Fibroblast of mammary gland (primary cell): Measurements from ENCODE around the gene TMPRSS13.

Experiments
- DNase-seq: peaks from one replicate; pipeline ENCODE4 v3.0.0-alpha.2; 2010; ENCODE audit warnings: low read depth
- H3K4me3 ChIP-seq: 2 replicates; pipeline ENCODE4 v1.5.1; 2011; ENCODE audit warnings: low read depth, mild to moderate bottlenecking, low read length, moderate library complexity; ENCODE audit not compliant: control insufficient read depth
- TF ChIP-seq, protein P1 (sequence below): conservative IDR thresholded peaks from 2 replicates; pipeline ENCODE4 v1.5.1; 2011; ENCODE audit warnings: low read depth, low read length, inconsistent platforms; ENCODE audit not compliant: control insufficient read depth, insufficient read depth

TMPRSS13 gene

DNA sequence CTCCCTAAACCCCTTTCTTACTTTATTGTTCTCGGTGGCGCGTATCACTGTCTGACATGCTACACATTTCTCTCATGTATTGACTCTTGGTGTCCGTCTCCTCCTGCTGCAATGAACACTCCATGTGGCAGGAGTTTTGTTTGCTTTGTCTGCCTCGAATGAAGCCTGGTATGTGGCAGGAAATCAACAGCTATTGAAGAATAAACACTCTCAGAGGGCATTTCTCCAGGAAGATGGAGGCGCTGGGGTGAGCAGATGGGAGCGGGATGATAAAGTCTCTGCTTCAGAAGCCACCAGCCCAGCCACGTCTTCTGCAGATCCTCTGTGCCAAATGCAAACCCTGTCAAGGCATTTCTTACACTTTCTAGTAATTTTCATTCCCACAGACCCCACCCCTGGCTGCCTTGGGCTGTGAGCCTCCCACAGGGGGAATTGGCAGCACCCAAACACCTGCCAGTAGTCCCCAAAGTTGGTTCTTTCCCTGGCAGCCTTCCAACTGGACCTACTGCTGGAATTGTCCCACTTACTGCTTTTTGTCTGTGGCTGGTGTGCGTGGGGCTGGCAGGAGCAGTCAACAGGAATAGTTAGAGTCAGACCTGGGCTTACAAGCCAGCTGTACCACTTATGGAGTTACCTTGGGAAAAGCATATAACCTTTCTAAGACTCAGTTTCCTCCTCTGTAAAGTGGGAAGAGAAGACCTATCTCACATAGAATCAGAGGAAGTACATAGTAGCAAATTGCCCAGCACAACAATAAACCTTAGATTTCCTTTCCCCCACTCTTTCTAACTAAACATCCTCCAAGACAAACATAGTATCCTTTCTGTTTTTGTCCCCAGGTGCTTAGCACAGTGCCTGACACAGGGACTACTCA is 43.7 kb upstream of the TMPRSS13 start:
- no peak for DNase-seq
- no peak overlapping the region for H3K4me3 ChIP-seq
- TF ChIP-seq, protein P1, sequence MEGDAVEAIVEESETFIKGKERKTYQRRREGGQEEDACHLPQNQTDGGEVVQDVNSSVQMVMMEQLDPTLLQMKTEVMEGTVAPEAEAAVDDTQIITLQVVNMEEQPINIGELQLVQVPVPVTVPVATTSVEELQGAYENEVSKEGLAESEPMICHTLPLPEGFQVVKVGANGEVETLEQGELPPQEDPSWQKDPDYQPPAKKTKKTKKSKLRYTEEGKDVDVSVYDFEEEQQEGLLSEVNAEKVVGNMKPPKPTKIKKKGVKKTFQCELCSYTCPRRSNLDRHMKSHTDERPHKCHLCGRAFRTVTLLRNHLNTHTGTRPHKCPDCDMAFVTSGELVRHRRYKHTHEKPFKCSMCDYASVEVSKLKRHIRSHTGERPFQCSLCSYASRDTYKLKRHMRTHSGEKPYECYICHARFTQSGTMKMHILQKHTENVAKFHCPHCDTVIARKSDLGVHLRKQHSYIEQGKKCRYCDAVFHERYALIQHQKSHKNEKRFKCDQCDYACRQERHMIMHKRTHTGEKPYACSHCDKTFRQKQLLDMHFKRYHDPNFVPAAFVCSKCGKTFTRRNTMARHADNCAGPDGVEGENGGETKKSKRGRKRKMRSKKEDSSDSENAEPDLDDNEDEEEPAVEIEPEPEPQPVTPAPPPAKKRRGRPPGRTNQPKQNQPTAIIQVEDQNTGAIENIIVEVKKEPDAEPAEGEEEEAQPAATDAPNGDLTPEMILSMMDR, result no peak

DNA sequence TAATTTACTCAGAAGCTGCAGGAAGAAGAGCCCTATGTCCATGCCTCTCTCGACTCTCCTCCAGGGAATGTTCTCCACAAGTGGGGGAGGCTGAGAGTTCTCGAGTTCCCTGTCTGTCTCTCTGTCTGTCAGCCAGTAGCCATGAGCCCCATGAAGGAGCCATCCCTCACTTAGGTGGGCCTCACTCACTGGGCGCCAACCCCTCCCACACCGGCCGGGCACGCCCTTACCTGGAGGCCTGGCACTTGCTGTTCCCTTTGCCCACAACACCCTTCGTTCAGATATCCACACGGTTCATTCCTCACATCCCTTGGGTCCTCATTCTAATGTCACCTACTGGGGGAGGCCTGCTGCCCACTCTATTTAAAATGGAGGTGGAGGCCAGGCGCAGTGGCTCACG is 42.8 kb upstream of the TMPRSS13 start:
- DNase-seq, result no peak
- TF ChIP-seq, protein P1, result no peak
- H3K4me3 ChIP-seq, result no peak overlapping the region

DNA sequence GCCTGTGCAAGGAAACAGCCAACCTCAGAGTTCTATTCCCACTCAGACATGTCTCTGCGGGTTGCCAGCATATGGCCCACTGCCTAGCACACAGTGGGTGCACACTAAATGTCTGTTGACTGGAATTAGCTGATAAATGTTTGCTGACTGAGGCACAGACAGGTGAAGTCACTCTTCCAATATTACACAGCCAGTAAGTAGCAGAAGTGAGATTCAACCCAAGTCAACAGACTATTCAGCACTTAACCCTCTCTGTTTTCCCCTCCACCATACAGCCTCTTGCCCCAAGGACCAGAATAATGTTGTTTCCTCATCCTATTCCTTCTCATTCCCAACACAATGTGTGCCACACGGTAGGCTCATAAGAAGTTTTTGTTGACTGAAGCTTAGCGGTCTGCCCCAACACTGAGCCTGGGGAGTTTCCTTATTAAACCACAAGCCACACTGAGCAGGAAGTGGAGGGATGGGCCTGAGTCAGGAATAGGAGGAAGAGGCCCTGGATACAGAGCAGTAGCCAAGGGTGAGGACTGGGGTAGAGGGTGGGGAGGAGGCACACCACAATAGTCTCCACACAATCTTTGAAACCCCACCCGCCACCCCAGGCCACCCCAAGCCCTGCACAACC is 41.3 kb upstream of the TMPRSS13 start:
- no peak overlapping the region for H3K4me3 ChIP-seq
- TF ChIP-seq, protein P1, result no peak
- DNase-seq, result no peak

DNA sequence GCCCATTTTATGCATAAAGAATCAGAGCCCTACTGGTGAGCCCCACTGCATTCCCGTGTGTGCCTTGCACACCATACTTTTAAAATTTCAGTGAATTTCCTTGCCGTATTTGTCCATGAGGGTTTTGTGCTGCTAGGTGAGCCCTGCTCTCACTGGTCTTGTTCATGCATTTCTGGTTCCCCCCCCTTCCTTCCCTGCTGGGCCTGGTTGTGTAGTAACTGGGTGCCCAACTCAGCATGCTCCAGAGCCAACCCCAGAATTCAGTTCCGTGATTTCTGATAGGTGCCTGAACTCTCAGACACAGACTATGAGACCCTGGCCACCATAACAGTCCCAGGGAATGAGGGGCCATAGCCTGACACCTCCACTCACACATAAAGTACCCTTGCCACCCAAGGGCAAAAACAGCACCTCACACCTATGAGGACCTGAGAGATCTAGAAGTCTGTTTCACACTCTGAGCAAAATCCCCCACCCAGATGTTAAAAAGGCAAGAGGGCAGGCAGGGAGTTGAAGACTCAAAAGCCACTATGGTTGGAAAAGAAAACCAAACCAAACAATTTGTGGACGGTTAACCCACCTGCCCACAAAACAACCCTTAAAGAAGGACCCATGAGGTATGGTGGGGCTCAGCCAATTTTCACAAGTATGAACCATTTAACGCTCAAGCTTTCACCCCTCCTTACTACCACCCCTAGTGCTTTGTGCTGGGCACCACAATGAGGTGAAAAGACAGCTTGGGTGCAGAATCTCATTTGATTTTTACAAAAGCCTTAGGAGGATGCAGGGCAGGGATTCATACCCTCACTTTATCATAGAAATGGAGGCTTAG is 40.2 kb upstream of the TMPRSS13 start:
- no peak for DNase-seq
- TF ChIP-seq, protein P1, result no peak
- H3K4me3 ChIP-seq, result no peak overlapping the region

DNA sequence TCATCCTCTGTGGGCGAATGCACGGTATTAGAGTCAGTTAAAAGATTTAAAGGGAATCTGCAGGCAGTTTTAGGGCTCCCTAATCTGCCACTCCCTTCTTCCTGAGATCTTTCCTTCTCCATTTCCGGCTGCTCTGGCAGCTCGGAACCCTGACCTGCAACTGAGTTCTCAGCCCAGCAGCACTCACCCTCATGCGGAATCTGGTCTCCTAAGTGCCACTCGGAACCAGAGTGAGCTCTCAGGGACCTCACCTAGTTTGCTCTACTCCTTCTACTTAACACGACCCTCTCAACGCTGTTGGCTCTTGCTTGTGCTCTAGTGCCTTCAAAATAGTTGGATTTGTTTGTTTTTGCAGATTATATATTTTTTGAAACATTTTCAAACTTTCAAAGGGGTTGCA is 37.7 kb upstream of the TMPRSS13 start:
- H3K4me3 ChIP-seq, result no peak overlapping the region
- TF ChIP-seq, protein P1, result no peak
- DNase-seq, result no peak

DNA sequence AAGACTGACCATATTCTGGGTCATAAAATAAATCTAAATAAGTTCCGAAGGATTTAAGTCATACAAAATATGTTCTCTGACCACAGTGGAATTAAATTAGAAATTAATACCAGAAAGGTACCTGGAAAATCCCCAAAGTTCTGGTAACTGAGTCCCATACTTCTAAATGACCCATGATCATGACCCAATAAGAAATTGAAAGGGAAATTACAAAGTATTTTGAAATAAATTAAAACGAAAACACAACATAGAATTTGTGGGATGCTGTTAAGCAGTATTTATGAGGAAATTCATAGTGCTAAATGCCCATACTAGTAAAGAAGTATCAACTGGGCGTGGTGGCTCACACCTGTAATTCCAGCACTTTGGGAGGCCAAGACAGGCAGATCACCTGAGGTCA is 33.6 kb upstream of the TMPRSS13 start:
- DNase-seq, result no peak
- no peak overlapping the region for H3K4me3 ChIP-seq
- TF ChIP-seq, protein P1, result no peak
